ENCODE measurements around the gene CSNK1A1.

DNA sequence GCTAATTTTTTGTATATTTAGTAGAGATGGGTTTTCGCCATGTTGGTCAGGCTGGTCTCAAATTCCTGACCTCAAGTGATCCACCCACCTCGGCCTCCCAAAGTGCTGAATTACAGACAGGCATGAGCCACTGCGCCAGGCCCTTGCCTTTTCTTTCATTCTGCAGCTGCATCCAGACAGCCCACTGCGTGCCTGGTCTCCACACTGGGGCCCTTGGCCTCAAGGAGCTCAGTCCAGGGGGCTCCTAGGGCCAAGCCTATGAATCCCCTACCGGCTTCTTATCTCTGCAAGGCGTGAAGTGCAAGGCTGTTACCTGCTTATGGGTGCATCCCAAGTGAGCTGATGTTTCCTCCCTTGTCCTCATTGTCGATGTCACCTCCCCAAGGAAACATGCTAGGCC, 78.8 kb downstream of the CSNK1A1 start:
- TF ChIP-seq, protein P1, sequence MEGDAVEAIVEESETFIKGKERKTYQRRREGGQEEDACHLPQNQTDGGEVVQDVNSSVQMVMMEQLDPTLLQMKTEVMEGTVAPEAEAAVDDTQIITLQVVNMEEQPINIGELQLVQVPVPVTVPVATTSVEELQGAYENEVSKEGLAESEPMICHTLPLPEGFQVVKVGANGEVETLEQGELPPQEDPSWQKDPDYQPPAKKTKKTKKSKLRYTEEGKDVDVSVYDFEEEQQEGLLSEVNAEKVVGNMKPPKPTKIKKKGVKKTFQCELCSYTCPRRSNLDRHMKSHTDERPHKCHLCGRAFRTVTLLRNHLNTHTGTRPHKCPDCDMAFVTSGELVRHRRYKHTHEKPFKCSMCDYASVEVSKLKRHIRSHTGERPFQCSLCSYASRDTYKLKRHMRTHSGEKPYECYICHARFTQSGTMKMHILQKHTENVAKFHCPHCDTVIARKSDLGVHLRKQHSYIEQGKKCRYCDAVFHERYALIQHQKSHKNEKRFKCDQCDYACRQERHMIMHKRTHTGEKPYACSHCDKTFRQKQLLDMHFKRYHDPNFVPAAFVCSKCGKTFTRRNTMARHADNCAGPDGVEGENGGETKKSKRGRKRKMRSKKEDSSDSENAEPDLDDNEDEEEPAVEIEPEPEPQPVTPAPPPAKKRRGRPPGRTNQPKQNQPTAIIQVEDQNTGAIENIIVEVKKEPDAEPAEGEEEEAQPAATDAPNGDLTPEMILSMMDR (IDR thresholded peaks at IDR 0.05): no peak
- no peak for TF ChIP-seq POLR2A (IDR thresholded peaks at IDR 0.05)
